Upper lobe of left lung (tissue), 6 donors: Measurements from ENCODE around the gene TMEM273. TPM values are rescaled to one million over a fixed set of nuclear protein-coding genes. Genes with fewer than 3 reads are reported as not detected.

Experiments
- ATAC-seq, 2 donors: fragments of 200-7000 bp; cut with Tn5 transposase; one replicate each; pipeline ENCODE4 v1.9.1; 2022; ENCODE audit warnings: mild to moderate bottlenecking in 2 of 2, moderate library complexity in 2 of 2; ENCODE audit not compliant: low FRiP score in 2 of 2
- DNase-seq, 2 donors: peaks; one replicate each; pipeline ENCODE4 v3.0.0-alpha.2; 2019 to 2020
- H3K27ac ChIP-seq, 4 donors: fragments of 200-600 bp; sonication (generic); one replicate each; pipeline ENCODE4 v1.5.1; 2016 to 2019
- H3K27me3 ChIP-seq, 4 donors: fragments of 200-600 bp; sonication (generic); one replicate each; pipeline ENCODE4 v1.5.1; 2017 to 2019
- H3K36me3 ChIP-seq, 4 donors: fragments of 200-600 bp; sonication (generic); one replicate each; pipeline ENCODE4 v1.5.1; 2016 to 2019
- H3K4me1 ChIP-seq, 4 donors: fragments of 200-600 bp; sonication (generic); one replicate each; pipeline ENCODE4 v1.5.1; 2018 to 2019
- H3K4me3 ChIP-seq, 4 donors: fragments of 200-600 bp; sonication (generic); one replicate each; pipeline ENCODE4 v1.5.1; 2017 to 2019; ENCODE audit warnings: mild to moderate bottlenecking in 2 of 4, moderate library complexity in 1 of 4
- H3K9me3 ChIP-seq, 4 donors: fragments of 200-600 bp; sonication (generic); one replicate each; pipeline ENCODE4 v1.5.1; 2018 to 2019
- CTCF ChIP-seq, 6 experiments: fragments of 450-650 bp in 4 of 6; fragments of 200-600 bp in 2 of 6; sonication (generic) in 2 of 6; IDR thresholded peaks; one replicate each; pipeline ENCODE4 v1.5.1; 2016 to 2019; ENCODE audit warnings: antibody characterized with exemption in 6 of 6
- EP300 ChIP-seq, 4 donors: sonication (generic); formaldehyde crosslinking; IDR thresholded peaks; one replicate each; pipeline ENCODE4 v1.5.1; 2017; ENCODE audit warnings: antibody characterized with exemption in 4 of 4, control low read depth in 2 of 4
- POLR2A ChIP-seq, 4 donors: fragments of 450-650 bp; IDR thresholded peaks; one replicate each; pipeline ENCODE4 v1.5.1; 2016 to 2017; ENCODE audit warnings: antibody characterized with exemption in 4 of 4, mild to moderate bottlenecking in 2 of 4
- POLR2AphosphoS5 ChIP-seq, 2 donors: sonication (generic); formaldehyde crosslinking; IDR thresholded peaks; one replicate each; pipeline ENCODE4 v1.5.1; 2017; ENCODE audit warnings: antibody characterized with exemption in 2 of 2
- WGBS, 2 donors: methylation state at CpG; one replicate each; pipeline ENCODE4 v1.1.5; 2017 to 2018; 5-methylcytosine and 5-hydroxymethylcytosine counted together
- total RNA-seq, 6 donors: library from RNA; depleted of rRNA in 4 of 6; stranded (reverse); fragments of >200 nt in 4 of 6; gene quantifications; one replicate each; pipeline versions ENCODE4 v1.1.0 to v1.2.1, GENCODE V29; 2016 to 2021
- donor health status: DM: no; HTN: no; CAD: no; lungs with moderate emphysema.
- donor health status: DM: no; HTN: yes; CAD: no; lungs with severe emphysema.

TMEM273 gene
- total RNA-seq, 6 donors from 2014 or later = 12.3 to 52.3 (median 30.7) TPM

DNA sequence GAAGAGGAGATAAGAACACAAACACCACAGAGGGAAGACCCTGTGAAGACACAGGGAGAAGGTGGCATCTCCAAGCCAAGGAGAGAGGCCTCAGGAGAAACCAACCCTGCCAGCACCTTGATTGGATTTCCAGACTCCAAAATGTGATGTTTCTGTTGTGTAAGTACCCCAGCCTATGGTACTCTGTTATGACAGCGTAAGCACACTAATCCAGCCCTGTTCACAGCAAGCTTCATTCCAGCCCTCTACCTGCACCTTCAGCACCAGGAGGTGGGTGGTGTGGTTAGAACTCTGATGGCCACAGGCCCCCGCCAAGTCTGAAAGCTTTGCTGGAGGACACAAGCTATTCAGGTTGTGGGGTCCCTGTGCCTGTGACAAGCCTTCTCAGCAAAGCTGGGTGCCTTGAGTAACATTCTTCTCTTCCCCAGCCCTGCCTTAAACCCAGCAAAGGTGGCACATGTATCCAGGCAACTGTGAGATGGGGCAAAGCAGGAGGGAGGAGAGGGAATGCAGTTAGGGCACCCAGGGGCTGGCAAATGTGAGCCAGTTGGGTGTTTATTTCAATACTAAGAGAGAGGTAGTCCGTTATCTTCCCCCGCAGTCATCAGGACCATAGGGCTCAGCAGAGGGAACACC lies 77.4 kb downstream of the TMEM273 start:
- H3K27ac ChIP-seq = peak overlapping the region in 2 of 4 donors; percentile 10 to 59
- peaks cover 3 to 51% (median 29%) of the 10 kb centered on the region in 4 donors for H3K4me1 ChIP-seq

GRCh38 chr10:49109669-49110340 lies 78.4 kb downstream of the TMEM273 start:
- H3K27ac ChIP-seq = peak overlapping the region in 1 of 4 donors; percentile 59
- peaks cover 3 to 45% (median 29%) of the 10 kb centered on the region in 4 donors for H3K4me1 ChIP-seq
- DNase-seq (peak; percentile 40 to 42), ATAC-seq (peak; percentile 28 to 76)
- no peaks in the 10 kb centered on the region for H3K9me3 ChIP-seq
- H3K4me3 ChIP-seq = no peak overlapping the region
- 64 to 76% methylated on average over 6 to 9 of the region's 9 CpGs for WGBS, 2 donors
- H3K36me3 ChIP-seq = no peaks in the 10 kb centered on the region
- TF ChIP-seq POLR2A (IDR thresholded peaks at IDR 0.05) (no peak), POLR2AphosphoS5 (IDR thresholded peaks at IDR 0.05) (peak; percentile 18 to 28), EP300 (IDR thresholded peaks at IDR 0.05) (no peak)
- H3K27me3 ChIP-seq = no peaks in the 10 kb centered on the region

More for the DNA sequence above, 77.4 kb downstream of the TMEM273 start:
- Histone ChIP-seq H3K9me3 (no peaks in the 10 kb centered on the region), H3K36me3 (no peaks in the 10 kb centered on the region), H3K27me3 (no peaks in the 10 kb centered on the region), H3K4me3 (no peak overlapping the region)
- DNase-seq (no peak), ATAC-seq (no peak)
- 90 to 96% methylated on average over 4 of the region's 4 CpGs for WGBS, 2 donors
- TF ChIP-seq POLR2AphosphoS5 (IDR thresholded peaks at IDR 0.05) (no peak), EP300 (IDR thresholded peaks at IDR 0.05) (no peak), CTCF (IDR thresholded peaks at IDR 0.05) (no peak), POLR2A (IDR thresholded peaks at IDR 0.05) (no peak)

GRCh38 chr10:49108656-49109055 lies 79.5 kb downstream of the TMEM273 start:
- DNase-seq (peak in 1 of 2 donors; percentile 44), ATAC-seq (no peak)
- Histone ChIP-seq H3K9me3 (no peaks in the 10 kb centered on the region), H3K27me3 (no peaks in the 10 kb centered on the region), H3K36me3 (no peaks in the 10 kb centered on the region), H3K4me1 (peaks cover 3 to 39% (median 27%) of the 10 kb centered on the region in 4 donors), H3K27ac (peak overlapping the region in 3 of 4 donors; percentile 5 to 17 (median 6)), H3K4me3 (no peak overlapping the region)
- WGBS, 2 donors = 90 to 92% methylated on average over 2 to 7 of the region's 7 CpGs
- TF ChIP-seq EP300 (IDR thresholded peaks at IDR 0.05) (no peak), POLR2AphosphoS5 (IDR thresholded peaks at IDR 0.05) (no peak), CTCF (IDR thresholded peaks at IDR 0.05) (no peak), POLR2A (IDR thresholded peaks at IDR 0.05) (no peak)

GRCh38 chr10:49107887-49108267 lies 80.3 kb downstream of the TMEM273 start:
- Histone ChIP-seq H3K4me3 (no peak overlapping the region), H3K27ac (peak overlapping the region in 1 of 4 donors; percentile 3), H3K36me3 (no peaks in the 10 kb centered on the region), H3K27me3 (no peaks in the 10 kb centered on the region), H3K9me3 (no peaks in the 10 kb centered on the region), H3K4me1 (peaks cover 3 to 34% (median 22%) of the 10 kb centered on the region in 4 donors)
- ATAC-seq (no peak), DNase-seq (no peak)
- 95 to 96% methylated on average over 8 of the region's 8 CpGs for WGBS, 2 donors
- no peak for TF ChIP-seq POLR2A (IDR thresholded peaks at IDR 0.05)
- TF ChIP-seq EP300 (IDR thresholded peaks at IDR 0.05) = no peak
- TF ChIP-seq CTCF (IDR thresholded peaks at IDR 0.05) = no peak
- no peak for TF ChIP-seq POLR2AphosphoS5 (IDR thresholded peaks at IDR 0.05)

GRCh38 chr10:49107111-49107886 lies 80.9 kb downstream of the TMEM273 start:
- DNase-seq (peak in 1 of 2 donors; percentile 51), ATAC-seq (no peak)
- Histone ChIP-seq H3K4me1 (peaks cover 3 to 30% (median 21%) of the 10 kb centered on the region in 4 donors), H3K27me3 (no peaks in the 10 kb centered on the region), H3K4me3 (no peak overlapping the region), H3K27ac (peak overlapping the region in 2 of 4 donors; percentile 3 to 48), H3K36me3 (no peaks in the 10 kb centered on the region), H3K9me3 (no peaks in the 10 kb centered on the region)
- TF ChIP-seq POLR2AphosphoS5 (IDR thresholded peaks at IDR 0.05) (no peak), EP300 (IDR thresholded peaks at IDR 0.05) (no peak), POLR2A (IDR thresholded peaks at IDR 0.05) (no peak), CTCF (IDR thresholded peaks at IDR 0.05) (no peak)
- WGBS, 2 donors = 97 to 98% methylated on average over 7 to 17 of the region's 17 CpGs
